HG03457 (cell line): ENCODE results near the gene LUC7L.
"Not testable (repeated sequence)": the region's sequence is repeated elsewhere in the genome, so short reads cannot be mapped to it uniquely, and the experiment has no call there.

Experiments
- ATAC-seq: cut with Tn5 transposase; IDR thresholded peaks from one replicate; pipeline ENCODE4 v1.9.1; 2021; ENCODE audit warnings: moderate number of reproducible peaks; ENCODE audit not compliant: unreplicated experiment

LUC7L gene

GRCh38 chr16:183005-183404 lies 46.2 kb downstream of the LUC7L start:
- no peak for ATAC-seq

- ATAC-seq, result no peak
These were observed 47.7 kb downstream of the LUC7L start for GRCh38 chr16:181565-182021.

DNA sequence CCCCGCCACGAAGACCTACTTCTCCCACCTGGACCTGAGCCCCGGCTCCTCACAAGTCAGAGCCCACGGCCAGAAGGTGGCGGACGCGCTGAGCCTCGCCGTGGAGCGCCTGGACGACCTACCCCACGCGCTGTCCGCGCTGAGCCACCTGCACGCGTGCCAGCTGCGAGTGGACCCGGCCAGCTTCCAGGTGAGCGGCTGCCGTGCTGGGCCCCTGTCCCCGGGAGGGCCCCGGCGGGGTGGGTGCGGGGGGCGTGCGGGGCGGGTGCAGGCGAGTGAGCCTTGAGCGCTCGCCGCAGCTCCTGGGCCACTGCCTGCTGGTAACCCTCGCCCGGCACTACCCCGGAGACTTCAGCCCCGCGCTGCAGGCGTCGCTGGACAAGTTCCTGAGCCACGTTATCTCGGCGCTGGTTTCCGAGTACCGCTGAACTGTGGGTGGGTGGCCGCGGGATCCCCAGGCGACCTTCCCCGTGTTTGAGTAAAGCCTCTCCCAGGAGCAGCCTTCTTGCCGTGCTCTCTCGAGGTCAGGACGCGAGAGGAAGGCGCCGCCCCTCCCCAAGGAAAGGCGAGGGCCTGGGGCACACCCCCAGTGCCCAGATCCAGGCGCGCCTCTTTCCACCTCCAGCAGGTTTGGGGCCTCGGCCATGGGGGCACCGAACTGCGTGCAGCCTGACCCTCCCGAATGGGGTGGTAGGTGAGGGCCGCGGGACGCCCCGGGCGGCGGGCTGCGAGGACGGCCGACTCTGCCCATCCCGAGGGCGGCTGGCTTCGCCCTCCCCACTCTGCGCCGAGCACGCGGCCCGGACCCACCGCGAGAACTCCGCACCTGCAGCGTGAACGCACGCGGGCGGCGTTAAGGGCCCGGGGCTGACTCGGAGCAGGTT lies 48.3 kb downstream of the LUC7L start:
- no peak for ATAC-seq

DNA sequence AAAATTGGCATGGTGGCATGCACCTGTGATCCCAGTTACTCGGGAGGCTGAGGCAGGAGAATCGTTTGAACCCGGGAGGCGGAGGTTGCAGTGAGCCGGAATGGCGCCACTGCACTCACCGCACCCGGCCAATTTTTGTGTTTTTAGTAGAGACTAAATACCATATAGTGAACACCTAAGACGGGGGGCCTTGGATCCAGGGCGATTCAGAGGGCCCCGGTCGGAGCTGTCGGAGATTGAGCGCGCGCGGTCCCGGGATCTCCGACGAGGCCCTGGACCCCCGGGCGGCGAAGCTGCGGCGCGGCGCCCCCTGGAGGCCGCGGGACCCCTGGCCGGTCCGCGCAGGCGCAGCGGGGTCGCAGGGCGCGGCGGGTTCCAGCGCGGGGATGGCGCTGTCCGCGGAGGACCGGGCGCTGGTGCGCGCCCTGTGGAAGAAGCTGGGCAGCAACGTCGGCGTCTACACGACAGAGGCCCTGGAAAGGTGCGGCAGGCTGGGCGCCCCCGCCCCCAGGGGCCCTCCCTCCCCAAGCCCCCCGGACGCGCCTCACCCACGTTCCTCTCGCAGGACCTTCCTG lies 49.1 kb downstream of the LUC7L start, which contains the start of gene HBQ1:
HBQ1 (plus strand) TSS at position 359 of the 575 bp plus-strand sequence; CDS start at position 387, 28 bp downstream.
- ATAC-seq, result no peak

DNA sequence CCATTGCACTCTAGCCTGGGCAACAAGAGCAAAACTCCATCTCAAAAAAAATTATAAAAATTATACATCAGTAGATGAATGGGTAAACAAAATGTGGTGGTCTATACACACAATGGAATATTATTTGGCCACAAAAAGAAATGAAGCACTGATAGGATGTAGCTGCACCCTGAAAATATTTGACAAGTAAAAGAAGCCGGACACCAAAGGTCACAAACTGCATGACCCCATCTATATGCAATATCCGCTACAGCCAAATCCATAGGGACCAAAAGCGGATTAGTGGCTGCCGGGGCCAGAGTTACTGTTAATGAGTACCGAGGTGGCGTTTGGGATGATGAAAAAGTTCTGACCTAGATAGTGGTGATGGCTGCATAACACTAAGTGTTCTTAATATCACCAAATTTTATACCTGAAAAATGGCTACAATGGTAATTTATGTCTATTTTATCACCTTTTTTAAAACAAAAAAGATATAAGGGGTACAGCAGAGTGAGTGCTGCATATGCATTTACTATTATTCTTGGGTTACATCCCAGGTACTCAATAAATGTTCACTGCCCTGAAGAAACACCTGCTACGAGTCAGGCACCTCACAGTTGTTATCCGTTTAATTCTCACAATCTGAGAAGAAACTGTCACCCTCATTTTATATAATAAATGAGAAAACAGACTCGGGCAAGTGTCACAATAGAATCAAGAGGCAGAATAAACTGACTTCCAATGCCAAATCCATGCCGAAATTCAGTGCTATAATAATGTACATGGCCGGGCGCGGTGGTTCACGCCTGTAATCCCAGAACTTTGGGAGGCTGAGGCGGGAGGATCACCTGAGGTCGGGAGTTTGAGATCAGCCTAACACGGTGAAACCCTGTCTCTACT lies 49.8 kb downstream of the LUC7L start:
- ATAC-seq, result no peak

DNA sequence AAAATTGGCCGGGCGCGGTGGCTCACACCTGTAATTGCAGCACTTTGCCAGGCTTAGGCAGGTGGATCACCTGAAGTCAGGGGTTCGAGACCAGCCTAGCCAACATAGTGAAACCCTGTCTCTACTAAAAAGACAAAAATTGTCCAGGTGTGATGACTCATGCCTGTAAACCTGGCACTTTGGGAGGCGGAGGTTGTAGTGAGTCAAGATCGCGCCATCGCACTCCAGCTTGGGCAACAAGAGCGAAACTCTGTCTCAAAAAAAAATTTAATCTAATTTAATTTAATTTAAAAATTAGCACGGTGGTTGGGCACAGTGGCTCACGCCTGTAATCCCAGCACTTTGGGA lies 50.6 kb downstream of the LUC7L start:
- no peak for ATAC-seq

DNA sequence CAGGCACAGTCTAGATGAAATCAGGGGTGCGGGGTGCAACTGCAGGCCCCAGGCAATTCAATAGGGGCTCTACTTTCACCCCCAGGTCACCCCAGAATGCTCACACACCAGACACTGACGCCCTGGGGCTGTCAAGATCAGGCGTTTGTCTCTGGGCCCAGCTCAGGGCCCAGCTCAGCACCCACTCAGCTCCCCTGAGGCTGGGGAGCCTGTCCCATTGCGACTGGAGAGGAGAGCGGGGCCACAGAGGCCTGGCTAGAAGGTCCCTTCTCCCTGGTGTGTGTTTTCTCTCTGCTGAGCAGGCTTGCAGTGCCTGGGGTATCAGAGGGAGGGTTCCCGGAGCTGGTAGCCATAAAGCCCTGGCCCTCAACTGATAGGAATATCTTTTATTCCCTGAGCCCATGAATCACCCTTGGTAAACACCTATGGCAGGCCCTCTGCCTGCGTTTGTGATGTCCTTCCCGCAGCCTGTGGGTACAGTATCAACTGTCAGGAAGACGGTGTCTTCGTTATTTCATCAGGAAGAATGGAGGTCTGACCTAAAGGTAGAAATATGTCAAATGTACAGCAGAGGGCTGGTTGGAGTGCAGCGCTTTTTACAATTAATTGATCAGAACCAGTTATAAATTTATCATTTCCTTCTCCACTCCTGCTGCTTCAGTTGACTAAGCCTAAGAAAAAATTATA lies 51.1 kb downstream of the LUC7L start:
- no peak for ATAC-seq

GRCh38 chr16:177394-177822 lies 51.8 kb downstream of the LUC7L start:
- ATAC-seq, result no peak

DNA sequence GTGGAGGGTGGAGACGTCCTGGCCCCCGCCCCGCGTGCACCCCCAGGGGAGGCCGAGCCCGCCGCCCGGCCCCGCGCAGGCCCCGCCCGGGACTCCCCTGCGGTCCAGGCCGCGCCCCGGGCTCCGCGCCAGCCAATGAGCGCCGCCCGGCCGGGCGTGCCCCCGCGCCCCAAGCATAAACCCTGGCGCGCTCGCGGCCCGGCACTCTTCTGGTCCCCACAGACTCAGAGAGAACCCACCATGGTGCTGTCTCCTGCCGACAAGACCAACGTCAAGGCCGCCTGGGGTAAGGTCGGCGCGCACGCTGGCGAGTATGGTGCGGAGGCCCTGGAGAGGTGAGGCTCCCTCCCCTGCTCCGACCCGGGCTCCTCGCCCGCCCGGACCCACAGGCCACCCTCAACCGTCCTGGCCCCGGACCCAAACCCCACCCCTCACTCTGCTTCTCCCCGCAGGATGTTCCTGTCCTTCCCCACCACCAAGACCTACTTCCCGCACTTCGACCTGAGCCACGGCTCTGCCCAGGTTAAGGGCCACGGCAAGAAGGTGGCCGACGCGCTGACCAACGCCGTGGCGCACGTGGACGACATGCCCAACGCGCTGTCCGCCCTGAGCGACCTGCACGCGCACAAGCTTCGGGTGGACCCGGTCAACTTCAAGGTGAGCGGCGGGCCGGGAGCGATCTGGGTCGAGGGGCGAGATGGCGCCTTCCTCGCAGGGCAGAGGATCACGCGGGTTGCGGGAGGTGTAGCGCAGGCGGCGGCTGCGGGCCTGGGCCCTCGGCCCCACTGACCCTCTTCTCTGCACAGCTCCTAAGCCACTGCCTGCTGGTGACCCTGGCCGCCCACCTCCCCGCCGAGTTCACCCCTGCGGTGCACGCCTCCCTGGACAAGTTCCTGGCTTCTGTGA lies 52.5 kb downstream of the LUC7L start, which contains the start of gene HBA1:
HBA1 (plus strand) TSS at position 204 of the 906 bp plus-strand sequence; CDS start at position 241, 37 bp downstream.
- not testable (repeated sequence) for ATAC-seq

GRCh38 chr16:176006-176405 lies 53.2 kb downstream of the LUC7L start:
- ATAC-seq, result not testable (repeated sequence)

GRCh38 chr16:175011-175949 lies 54.0 kb downstream of the LUC7L start:
- no peak for ATAC-seq

DNA sequence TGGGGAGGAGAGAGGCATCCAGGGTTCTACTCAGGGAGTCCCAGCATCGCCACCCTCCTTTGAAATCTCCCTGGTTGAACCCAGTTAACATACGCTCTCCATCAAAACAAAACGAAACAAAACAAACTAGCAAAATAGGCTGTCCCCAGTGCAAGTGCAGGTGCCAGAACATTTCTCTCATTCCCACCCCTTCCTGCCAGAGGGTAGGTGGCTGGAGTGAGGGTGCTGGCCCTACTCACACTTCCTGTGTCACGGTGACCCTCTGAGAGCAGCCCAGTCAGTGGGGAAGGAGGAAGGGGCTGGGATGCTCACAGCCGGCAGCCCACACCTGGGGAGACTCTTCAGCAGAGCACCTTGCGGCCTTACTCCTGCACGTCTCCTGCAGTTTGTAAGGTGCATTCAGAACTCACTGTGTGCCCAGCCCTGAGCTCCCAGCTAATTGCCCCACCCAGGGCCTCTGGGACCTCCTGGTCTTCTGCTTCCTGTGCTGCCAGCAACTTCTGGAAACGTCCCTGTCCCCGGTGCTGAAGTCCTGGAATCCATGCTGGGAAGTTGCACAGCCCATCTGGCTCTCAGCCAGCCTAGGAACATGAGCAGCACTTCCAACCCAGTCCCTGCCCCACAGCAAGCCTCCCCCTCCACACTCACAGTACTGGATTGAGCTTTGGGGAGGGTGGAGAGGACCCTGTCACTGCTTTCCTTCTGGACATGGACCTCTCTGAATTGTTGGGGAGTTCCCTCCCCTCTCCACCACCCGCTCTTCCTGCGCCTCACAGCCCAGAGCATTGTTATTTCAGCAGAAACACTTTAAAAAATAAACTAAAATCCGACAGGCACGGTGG lies 55.1 kb downstream of the LUC7L start:
- ATAC-seq, result not testable (repeated sequence)

GRCh38 chr16:173211-173854 lies 55.9 kb downstream of the LUC7L start:
- not testable (repeated sequence) for ATAC-seq

- ATAC-seq, result not testable (repeated sequence)
These were observed 56.8 kb downstream of the LUC7L start, which contains the start of gene HBA2 for GRCh38 chr16:172374-172941. Gene HBA2 (plus strand): TSS chr16:172876. CDS start chr16:172913, 37 bp downstream.

- ATAC-seq, result no peak
These were observed 58.5 kb downstream of the LUC7L start for GRCh38 chr16:170788-171187.

DNA sequence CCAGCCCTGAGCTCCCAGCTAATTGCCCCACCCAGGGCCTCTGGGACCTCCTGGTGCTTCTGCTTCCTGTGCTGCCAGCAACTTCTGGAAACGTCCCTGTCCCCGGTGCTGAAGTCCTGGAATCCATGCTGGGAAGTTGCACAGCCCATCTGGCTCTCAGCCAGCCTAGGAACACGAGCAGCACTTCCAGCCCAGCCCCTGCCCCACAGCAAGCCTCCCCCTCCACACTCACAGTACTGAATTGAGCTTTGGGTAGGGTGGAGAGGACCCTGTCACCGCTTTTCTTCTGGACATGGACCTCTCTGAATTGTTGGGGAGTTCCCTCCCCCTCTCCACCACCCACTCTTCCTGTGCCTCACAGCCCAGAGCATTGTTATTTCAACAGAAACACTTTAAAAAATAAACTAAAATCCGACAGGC lies 59.2 kb downstream of the LUC7L start:
- not testable (repeated sequence) for ATAC-seq
